Glutamatergic neuron (in vitro differentiated cells): ENCODE measurements around the gene ANTXRL. TPM values are rescaled to one million over a fixed set of nuclear protein-coding genes. Genes with fewer than 3 reads are reported as not detected.

Source experiments
- DNase-seq: peaks from one replicate; pipeline ENCODE4 v3.0.0; 2022
- H3K27ac Mint-ChIP-seq: one replicate; pipeline ENCODE4 v1.8.0; 2020; ENCODE audit warnings: mild to moderate bottlenecking, mixed read lengths, inconsistent platforms; ENCODE audit not compliant: unreplicated experiment
- H3K27me3 Mint-ChIP-seq: one replicate; pipeline ENCODE4 v1.8.0; 2020; ENCODE audit warnings: mild to moderate bottlenecking, moderate library complexity, mixed read lengths, inconsistent platforms; ENCODE audit not compliant: unreplicated experiment
- H3K36me3 Mint-ChIP-seq: one replicate; pipeline ENCODE4 v1.8.0; 2020; ENCODE audit warnings: mild to moderate bottlenecking, mixed read lengths, inconsistent platforms; ENCODE audit not compliant: unreplicated experiment
- H3K4me1 Mint-ChIP-seq: one replicate; pipeline ENCODE4 v1.8.0; 2020; ENCODE audit warnings: mild to moderate bottlenecking, low read depth, mixed read lengths, inconsistent platforms; ENCODE audit not compliant: unreplicated experiment
- H3K4me3 Mint-ChIP-seq: one replicate; pipeline ENCODE4 v1.8.0; 2020; ENCODE audit warnings: mild to moderate bottlenecking, mixed read lengths, inconsistent platforms; ENCODE audit not compliant: unreplicated experiment
- H3K9me3 Mint-ChIP-seq: one replicate; pipeline ENCODE4 v1.8.0; 2020; ENCODE audit warnings: mild to moderate bottlenecking, moderate library complexity, mixed read lengths, inconsistent platforms; ENCODE audit not compliant: unreplicated experiment
- CTCF ChIP-seq: fragments of 200-600 bp; sonication (generic); IDR thresholded peaks from one replicate; pipeline ENCODE4 v1.5.0; 2021; ENCODE audit not compliant: partially characterized antibody, unreplicated experiment
- total RNA-seq: library from RNA; stranded (reverse); fragmentation: NEBNext Ultra II Directional; extraction: Animal tissue kit (Norgen Biotek cat#: 25700); gene quantifications from one replicate; pipeline ENCODE4 v1.2.1, GENCODE V29; 2021; ENCODE audit not compliant: unreplicated experiment

Gene ANTXRL
- total RNA-seq, 1 donor from 2014 or later, result not detected

- Mint-ChIP-seq H3K27ac (no peak overlapping the region), H3K27me3 (no peaks in the 10 kb centered on the region), H3K36me3 (no peaks in the 10 kb centered on the region), H3K4me3 (no peak overlapping the region), H3K9me3 (no peaks in the 10 kb centered on the region), H3K4me1 (no peaks in the 10 kb centered on the region)
- DNase-seq, result no peak
- TF ChIP-seq CTCF, result no peak
Measured at GRCh38 chr10:46317889-46318288, 31.1 kb downstream of the ANTXRL start.

DNA sequence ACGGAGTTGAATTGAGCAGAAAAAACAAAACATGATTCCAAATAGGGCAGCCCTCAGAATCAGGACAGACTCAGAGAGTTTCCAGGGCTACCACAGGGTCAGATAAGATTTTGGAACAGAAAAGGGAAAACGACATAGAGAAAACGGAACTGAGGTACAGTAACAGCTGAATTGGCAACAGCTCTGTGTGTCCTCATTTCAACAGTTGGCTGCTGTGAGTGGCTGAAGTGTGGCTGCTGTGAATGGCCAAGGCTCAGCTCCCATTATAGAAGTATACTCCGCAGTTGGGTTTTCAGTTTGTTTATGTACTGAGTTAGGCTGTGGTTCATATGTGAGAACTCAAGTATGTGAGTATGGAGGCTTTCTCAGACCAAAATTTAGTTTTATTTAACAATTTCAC, 32.0 kb downstream of the ANTXRL start:
- H3K27me3 Mint-ChIP-seq, result no peaks in the 10 kb centered on the region
- DNase-seq, result no peak
- no peak overlapping the region for H3K4me3 Mint-ChIP-seq
- no peaks in the 10 kb centered on the region for H3K36me3 Mint-ChIP-seq
- no peaks in the 10 kb centered on the region for H3K4me1 Mint-ChIP-seq
- H3K27ac Mint-ChIP-seq, result no peak overlapping the region
- no peak for TF ChIP-seq CTCF
- no peaks in the 10 kb centered on the region for H3K9me3 Mint-ChIP-seq

- no peak for TF ChIP-seq CTCF
- Mint-ChIP-seq H3K4me3 (no peak overlapping the region), H3K36me3 (no peaks in the 10 kb centered on the region), H3K9me3 (no peaks in the 10 kb centered on the region), H3K27ac (no peak overlapping the region), H3K27me3 (no peaks in the 10 kb centered on the region), H3K4me1 (no peaks in the 10 kb centered on the region)
- no peak for DNase-seq
Measured at GRCh38 chr10:46319389-46319788, 32.6 kb downstream of the ANTXRL start.

DNA sequence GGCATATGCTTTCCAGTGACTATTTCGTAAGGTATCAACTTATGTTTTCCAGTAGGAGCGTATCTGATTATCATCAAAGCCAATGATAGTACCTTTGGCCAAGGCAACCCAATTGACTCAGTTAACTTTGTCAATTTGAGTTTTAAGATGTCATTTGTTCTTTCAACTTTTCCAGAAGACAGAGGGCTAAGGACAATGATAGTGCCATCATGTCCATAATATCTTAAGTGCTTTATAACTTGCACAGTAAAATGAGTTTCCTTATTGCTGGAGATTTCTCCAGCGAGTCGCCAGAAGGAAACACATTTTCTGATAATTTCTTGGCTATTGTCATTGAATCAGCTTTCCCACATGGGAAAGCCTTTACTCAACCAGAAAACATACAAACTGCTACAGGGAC, 35.0 kb downstream of the ANTXRL start:
- Mint-ChIP-seq H3K36me3 (no peaks in the 10 kb centered on the region), H3K4me1 (no peaks in the 10 kb centered on the region), H3K4me3 (no peak overlapping the region), H3K27me3 (no peaks in the 10 kb centered on the region), H3K27ac (no peak overlapping the region), H3K9me3 (no peaks in the 10 kb centered on the region)
- no peak for TF ChIP-seq CTCF
- DNase-seq, result no peak

DNA sequence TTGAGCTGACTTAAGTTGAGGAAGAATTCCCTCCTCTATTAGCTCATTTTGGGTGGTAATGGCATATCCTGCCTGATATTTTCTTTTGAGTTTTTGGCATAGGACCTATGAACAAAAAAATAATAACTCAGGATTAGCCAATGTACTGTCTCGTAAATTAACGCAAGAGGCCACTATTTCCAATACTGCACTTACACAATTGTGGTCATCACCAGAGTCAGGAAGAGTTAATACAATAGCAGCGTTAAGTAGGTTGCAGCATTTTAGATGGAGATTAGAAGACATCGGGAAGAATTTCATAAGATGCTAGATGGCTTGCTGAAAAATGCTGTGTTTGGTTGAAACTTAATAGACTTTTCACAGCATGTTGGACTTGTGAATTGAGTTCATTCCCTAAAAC, 36.4 kb downstream of the ANTXRL start:
- DNase-seq, result no peak
- no peak for TF ChIP-seq CTCF
- Mint-ChIP-seq H3K36me3 (no peaks in the 10 kb centered on the region), H3K4me1 (no peaks in the 10 kb centered on the region), H3K4me3 (no peak overlapping the region), H3K9me3 (no peaks in the 10 kb centered on the region), H3K27me3 (peaks cover 3% of the 10 kb centered on the region), H3K27ac (no peak overlapping the region)
